H9 (cell line): ENCODE results near the gene COL4A4. TPM values are rescaled to one million over a fixed set of nuclear protein-coding genes. Genes with fewer than 3 reads are reported as not detected.

Experiments
- DNase-seq: peaks from one replicate; pipeline ENCODE4 v3.0.0-alpha.2; 2017
- H2AFZ ChIP-seq: one replicate; pipeline ENCODE4 v1.6.1; 2013; ENCODE audit warnings: mild to moderate bottlenecking, low read length, control low read depth, moderate library complexity
- H2AK5ac ChIP-seq: 2 replicates; pipeline ENCODE4 v1.6.1; 2013; ENCODE audit warnings: low read length, control low read depth, mixed read lengths; ENCODE audit not compliant: insufficient read length
- H2BK120ac ChIP-seq: one replicate; pipeline ENCODE4 v1.6.1; 2013; ENCODE audit warnings: low read depth, mild to moderate bottlenecking, low read length, control low read depth, inconsistent platforms; ENCODE audit not compliant: poor library complexity, severe bottlenecking
- H2BK12ac ChIP-seq: 2 replicates; pipeline ENCODE4 v1.6.1; 2013; ENCODE audit warnings: low read length, control low read depth, mixed read lengths, low read depth; ENCODE audit not compliant: insufficient read length
- H2BK15ac ChIP-seq: 2 replicates; pipeline ENCODE4 v1.6.1; 2013; ENCODE audit warnings: low read depth, low read length, control low read depth
- H2BK20ac ChIP-seq: one replicate; pipeline ENCODE4 v1.6.1; 2013; ENCODE audit warnings: low read depth, mild to moderate bottlenecking, low read length, control low read depth, inconsistent platforms; ENCODE audit not compliant: poor library complexity, severe bottlenecking
- H2BK5ac ChIP-seq: 2 replicates; pipeline ENCODE4 v1.6.1; 2013; ENCODE audit warnings: low read length, control low read depth, mixed read lengths; ENCODE audit not compliant: insufficient read length
- H3K14ac ChIP-seq: 2 replicates; pipeline ENCODE4 v1.6.1; 2013; ENCODE audit warnings: low read length, control low read depth; ENCODE audit not compliant: insufficient read depth
- H3K18ac ChIP-seq: 2 replicates; pipeline ENCODE4 v1.6.1; 2013; ENCODE audit warnings: low read depth, mild to moderate bottlenecking, mixed read lengths, low read length, control low read depth; ENCODE audit not compliant: insufficient read length
- H3K23ac ChIP-seq: 2 replicates; pipeline ENCODE4 v1.6.1; 2013; ENCODE audit warnings: low read length, control low read depth, mixed read lengths, low read depth; ENCODE audit not compliant: insufficient read length
- H3K23me2 ChIP-seq: 2 replicates; pipeline ENCODE4 v1.6.1; 2013; ENCODE audit warnings: low read depth, mild to moderate bottlenecking, mixed read lengths, low read length, control low read depth; ENCODE audit not compliant: insufficient read length, poor library complexity, severe bottlenecking
- H3K27ac ChIP-seq: 2 replicates; pipeline ENCODE4 v1.5.1; 2013; ENCODE audit warnings: low read length, control low read depth, mixed read lengths, low read depth; ENCODE audit not compliant: insufficient read length
- H3K27me3 ChIP-seq: 2 replicates; pipeline ENCODE4 v1.6.1; 2013; ENCODE audit warnings: low read length, control low read depth, inconsistent platforms; ENCODE audit not compliant: insufficient read depth
- H3K4ac ChIP-seq: 2 replicates; pipeline ENCODE4 v1.6.1; 2013; ENCODE audit warnings: low read depth, mild to moderate bottlenecking, control low read depth, inconsistent platforms, low read length, moderate library complexity
- H3K4me1 ChIP-seq: 2 replicates; pipeline ENCODE4 v1.6.1; 2013; ENCODE audit warnings: low read length, control low read depth, inconsistent platforms; ENCODE audit not compliant: insufficient read depth
- H3K4me2 ChIP-seq: 2 replicates; pipeline ENCODE4 v1.6.1; 2013; ENCODE audit warnings: low read length, control low read depth, mixed read lengths; ENCODE audit not compliant: insufficient read length, insufficient read depth
- H3K56ac ChIP-seq: 2 replicates; pipeline ENCODE4 v1.6.1; 2013; ENCODE audit warnings: low read depth, mild to moderate bottlenecking, mixed read lengths, low read length, control low read depth; ENCODE audit not compliant: insufficient read length
- H3K79me1 ChIP-seq: 2 replicates; pipeline ENCODE4 v1.6.1; 2013; ENCODE audit warnings: low read depth, mild to moderate bottlenecking, moderate library complexity, low read length, control low read depth, inconsistent platforms; ENCODE audit not compliant: insufficient read depth, poor library complexity, severe bottlenecking
- H3K79me2 ChIP-seq: 2 replicates; pipeline ENCODE4 v1.6.1; 2013; ENCODE audit warnings: low read length, control low read depth, inconsistent platforms; ENCODE audit not compliant: insufficient read depth
- H3K9ac ChIP-seq: 2 replicates; pipeline ENCODE4 v1.6.1; 2013; ENCODE audit warnings: low read length, control low read depth, mixed read lengths; ENCODE audit not compliant: insufficient read length; ENCODE audit errors: extremely low read depth
- H3K9me3 ChIP-seq: one replicate; pipeline ENCODE4 v1.6.1; 2013; ENCODE audit warnings: low read depth, low read length, inconsistent platforms; ENCODE audit not compliant: control insufficient read depth
- H3T11ph ChIP-seq: one replicate; pipeline ENCODE4 v1.6.1; 2013; ENCODE audit warnings: mild to moderate bottlenecking, low read length, control low read depth, inconsistent platforms
- H4K20me1 ChIP-seq: one replicate; pipeline ENCODE4 v1.6.1; 2013; ENCODE audit not compliant: control insufficient read depth, insufficient read length, insufficient read depth
- H4K5ac ChIP-seq: 2 replicates; pipeline ENCODE4 v1.6.1; 2013; ENCODE audit warnings: low read depth, mild to moderate bottlenecking, mixed read lengths, low read length, control low read depth; ENCODE audit not compliant: insufficient read length
- H4K8ac ChIP-seq: replicated peaks from 2 replicates; pipeline ENCODE4 v1.6.1; 2013; ENCODE audit warnings: low read length, control low read depth, mixed read lengths, low read depth; ENCODE audit not compliant: insufficient read length
- H4K91ac ChIP-seq: 2 replicates; pipeline ENCODE4 v1.6.1; 2013; ENCODE audit warnings: low read depth, mild to moderate bottlenecking, moderate library complexity, mixed read lengths, low read length, control low read depth; ENCODE audit not compliant: insufficient read length
- H3K27ac Mint-ChIP-seq, 3 experiments: 2 replicates in 2 of 3; 3 replicates in 1 of 3; pipeline ENCODE4 v1.8.0; 2020 to 2021; ENCODE audit warnings: mixed read lengths in 3 of 3, mild to moderate bottlenecking in 1 of 3, moderate library complexity in 1 of 3
- H3K27me3 Mint-ChIP-seq: 2 replicates; pipeline ENCODE4 v1.8.0; 2021; ENCODE audit warnings: low read depth, mild to moderate bottlenecking, moderate library complexity, mixed read lengths
- H3K36me3 Mint-ChIP-seq, 3 experiments: 2 replicates in 2 of 3; 3 replicates in 1 of 3; pipeline ENCODE4 v1.8.0; 2020 to 2021; ENCODE audit warnings: low read depth in 3 of 3, mixed read lengths in 3 of 3; ENCODE audit not compliant: insufficient read depth in 1 of 3
- H3K4me1 Mint-ChIP-seq, 2 experiments: 2 replicates each; pipeline ENCODE4 v1.8.0; 2020; ENCODE audit warnings: mixed read lengths in 2 of 2
- H3K4me3 Mint-ChIP-seq, 2 experiments: 2 replicates in 1 of 2; 3 replicates in 1 of 2; pipeline ENCODE4 v1.8.0; 2020 to 2021; ENCODE audit warnings: mild to moderate bottlenecking in 2 of 2, mixed read lengths in 2 of 2, moderate library complexity in 1 of 2
- H3K9me3 Mint-ChIP-seq, 2 experiments: 2 replicates in 1 of 2; 3 replicates in 1 of 2; pipeline ENCODE4 v1.8.0; 2020; ENCODE audit warnings: mild to moderate bottlenecking in 2 of 2, mixed read lengths in 2 of 2, moderate library complexity in 1 of 2
- WGBS: extraction: QIAGEN DNeasy Blood & Tissue Kit; methylation state at CpG from one replicate; pipeline ENCODE4 v1.1.7; 2013; ENCODE audit warnings: missing lambda C conversion rate, low lambda C conversion rate, mixed read lengths; ENCODE audit not compliant: insufficient read length; ENCODE audit errors: extremely low coverage; 5-methylcytosine and 5-hydroxymethylcytosine counted together
- total RNA-seq: library from RNA; stranded (reverse); gene quantifications from 2 replicates; pipeline ENCODE4 v1.2.1, GENCODE V29; 2021
- TF ChIP-seq, protein P1 (sequence below): fragments of 200-600 bp; sonication (generic); conservative IDR thresholded peaks from 3 replicates; pipeline ENCODE4 v1.8.0; 2021; ENCODE audit warnings: antibody characterized with exemption, mild to moderate bottlenecking

The COL4A4 gene
- total RNA-seq, 1 experiment from 2014 or later, result 0.92 TPM

DNA sequence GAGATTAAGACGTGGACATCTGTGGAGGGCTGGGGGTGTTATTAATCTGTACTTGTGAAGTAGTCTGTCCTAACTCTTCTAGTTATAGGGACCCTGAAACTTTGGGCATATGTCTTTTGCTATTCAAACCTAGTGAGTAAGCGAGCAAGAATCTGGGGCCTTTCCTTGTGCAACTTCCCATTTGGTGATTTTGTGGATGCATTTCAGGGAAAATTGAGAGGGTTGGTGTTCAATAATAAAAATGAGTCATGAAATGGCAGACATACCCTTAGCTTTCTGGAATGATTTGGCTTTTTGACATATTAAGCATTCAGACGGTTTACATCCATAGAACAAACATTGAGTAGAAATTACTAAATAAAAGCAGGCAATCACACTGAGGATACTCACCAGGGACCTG is 17.0 kb downstream of the COL4A4 start:
- H3K18ac ChIP-seq, result no peak overlapping the region
- no peak for DNase-seq
- Mint-ChIP-seq H3K4me3 (no peak overlapping the region), H3K36me3 (peaks cover 0 to 7% (median 0%) of the 10 kb centered on the region in 3 experiments; a peak in 1 of 7 replicates), H3K27ac (no peak overlapping the region), H3K4me1 (peaks cover 0 to 2% of the 10 kb centered on the region in 2 experiments; a peak in 2 of 4 replicates), H3K9me3 (peaks cover 5 to 11% of the 10 kb centered on the region in 2 experiments; a peak in 4 of 5 replicates), H3K27me3 (no peaks in the 10 kb centered on the region)
- H2BK12ac ChIP-seq, result no peak overlapping the region
- no peak overlapping the region for H4K5ac ChIP-seq
- no peaks in the 10 kb centered on the region for H3K23me2 ChIP-seq
- no peaks in the 10 kb centered on the region for H3K27me3 ChIP-seq
- TF ChIP-seq, protein P1, sequence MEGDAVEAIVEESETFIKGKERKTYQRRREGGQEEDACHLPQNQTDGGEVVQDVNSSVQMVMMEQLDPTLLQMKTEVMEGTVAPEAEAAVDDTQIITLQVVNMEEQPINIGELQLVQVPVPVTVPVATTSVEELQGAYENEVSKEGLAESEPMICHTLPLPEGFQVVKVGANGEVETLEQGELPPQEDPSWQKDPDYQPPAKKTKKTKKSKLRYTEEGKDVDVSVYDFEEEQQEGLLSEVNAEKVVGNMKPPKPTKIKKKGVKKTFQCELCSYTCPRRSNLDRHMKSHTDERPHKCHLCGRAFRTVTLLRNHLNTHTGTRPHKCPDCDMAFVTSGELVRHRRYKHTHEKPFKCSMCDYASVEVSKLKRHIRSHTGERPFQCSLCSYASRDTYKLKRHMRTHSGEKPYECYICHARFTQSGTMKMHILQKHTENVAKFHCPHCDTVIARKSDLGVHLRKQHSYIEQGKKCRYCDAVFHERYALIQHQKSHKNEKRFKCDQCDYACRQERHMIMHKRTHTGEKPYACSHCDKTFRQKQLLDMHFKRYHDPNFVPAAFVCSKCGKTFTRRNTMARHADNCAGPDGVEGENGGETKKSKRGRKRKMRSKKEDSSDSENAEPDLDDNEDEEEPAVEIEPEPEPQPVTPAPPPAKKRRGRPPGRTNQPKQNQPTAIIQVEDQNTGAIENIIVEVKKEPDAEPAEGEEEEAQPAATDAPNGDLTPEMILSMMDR, result no peak
- no peak overlapping the region for H3K56ac ChIP-seq
- no peak overlapping the region for H2AFZ ChIP-seq
- H3K14ac ChIP-seq, result no peak overlapping the region
- H2BK15ac ChIP-seq, result no peak overlapping the region
- no peak overlapping the region for H4K8ac ChIP-seq
- H2BK20ac ChIP-seq, result no peak overlapping the region
- no peak overlapping the region for H3T11ph ChIP-seq
- H3K4me2 ChIP-seq, result no peak overlapping the region
- H4K91ac ChIP-seq, result no peak overlapping the region
- H3K9ac ChIP-seq, result no peak overlapping the region
- H3K27ac ChIP-seq, result no peak overlapping the region
- WGBS, result no CpG with 5 or more reads among the region's 3 CpGs
- no peaks in the 10 kb centered on the region for H3K9me3 ChIP-seq
- no peak overlapping the region for H2BK120ac ChIP-seq
- no peak overlapping the region for H3K4ac ChIP-seq
- no peaks in the 10 kb centered on the region for H3K4me1 ChIP-seq
- H3K23ac ChIP-seq, result no peak overlapping the region
- no peak overlapping the region for H2AK5ac ChIP-seq
- no peaks in the 10 kb centered on the region for H3K79me2 ChIP-seq
- H3K79me1 ChIP-seq, result no peaks in the 10 kb centered on the region
- no peaks in the 10 kb centered on the region for H4K20me1 ChIP-seq
- no peak overlapping the region for H2BK5ac ChIP-seq
